ENCODE data around the gene NRXN3. TPM values are rescaled to one million over a fixed set of nuclear protein-coding genes. Genes with fewer than 3 reads are reported as not detected.

Gene NRXN3
- total and polyA plus RNA-seq, 4 donors, result 1.4 to 8.3 (median 4.4) TPM

DNA sequence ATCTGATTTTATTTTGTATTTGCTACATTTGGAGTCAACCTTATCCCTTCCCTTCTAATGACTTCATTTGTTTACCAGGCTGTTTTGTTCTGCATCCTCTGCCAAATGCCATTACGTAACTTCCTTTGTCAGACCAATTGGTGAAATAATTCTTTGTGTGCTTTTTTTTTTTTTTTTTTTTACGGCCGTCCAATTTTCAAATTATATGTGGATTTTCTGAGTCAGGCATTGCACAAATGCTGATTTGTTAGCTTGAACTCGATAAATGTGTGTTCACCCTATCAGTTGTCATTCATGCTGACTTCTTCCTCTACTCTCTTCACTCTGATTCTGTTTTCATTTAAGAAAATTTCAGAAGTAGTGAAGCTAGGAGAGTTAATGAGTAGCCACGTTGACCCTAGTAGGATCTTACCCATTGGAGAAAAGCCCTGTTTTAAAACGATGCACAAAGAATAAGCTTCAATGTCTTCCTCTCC lies 1654.9 kb downstream of the NRXN3 start:
- WGBS, 2 donors, result 44 to 62% methylated on average over 6 of the region's 6 CpGs
- Histone ChIP-seq H3K9me3 (ENCODE audit: control insufficient read depth in 4 of 4, insufficient read depth in 3 of 4, low read length in 3 of 4) (no peaks in the 10 kb centered on the region), H3K36me3 (ENCODE audit: control insufficient read depth in 4 of 4, insufficient read depth in 4 of 4, low read length in 4 of 4) (no peaks in the 10 kb centered on the region), H3K4me1 (ENCODE audit: control insufficient read depth in 5 of 5, insufficient read depth in 5 of 5, low read length in 5 of 5) (peaks cover 0 to 14% (median 0%) of the 10 kb centered on the region in 5 donors), H3K27ac (ENCODE audit: low read depth in 1 of 2, low read length in 1 of 2) (peak overlapping the region in 1 of 2 donors; percentile 45), H3K9ac (ENCODE audit: insufficient read depth in 1 of 2, low read length in 2 of 2) (no peak overlapping the region), H3K27me3 (ENCODE audit: control insufficient read depth in 3 of 3, insufficient read depth in 3 of 3, low read length in 2 of 3) (no peaks in the 10 kb centered on the region), H3K4me3 (no peak overlapping the region)
- DNase-seq (peak; percentile 32 to 93 (median 92)), ATAC-seq (ENCODE audit: insufficient read depth, low FRiP score) (no peak)
- TF ChIP-seq, protein P1, sequence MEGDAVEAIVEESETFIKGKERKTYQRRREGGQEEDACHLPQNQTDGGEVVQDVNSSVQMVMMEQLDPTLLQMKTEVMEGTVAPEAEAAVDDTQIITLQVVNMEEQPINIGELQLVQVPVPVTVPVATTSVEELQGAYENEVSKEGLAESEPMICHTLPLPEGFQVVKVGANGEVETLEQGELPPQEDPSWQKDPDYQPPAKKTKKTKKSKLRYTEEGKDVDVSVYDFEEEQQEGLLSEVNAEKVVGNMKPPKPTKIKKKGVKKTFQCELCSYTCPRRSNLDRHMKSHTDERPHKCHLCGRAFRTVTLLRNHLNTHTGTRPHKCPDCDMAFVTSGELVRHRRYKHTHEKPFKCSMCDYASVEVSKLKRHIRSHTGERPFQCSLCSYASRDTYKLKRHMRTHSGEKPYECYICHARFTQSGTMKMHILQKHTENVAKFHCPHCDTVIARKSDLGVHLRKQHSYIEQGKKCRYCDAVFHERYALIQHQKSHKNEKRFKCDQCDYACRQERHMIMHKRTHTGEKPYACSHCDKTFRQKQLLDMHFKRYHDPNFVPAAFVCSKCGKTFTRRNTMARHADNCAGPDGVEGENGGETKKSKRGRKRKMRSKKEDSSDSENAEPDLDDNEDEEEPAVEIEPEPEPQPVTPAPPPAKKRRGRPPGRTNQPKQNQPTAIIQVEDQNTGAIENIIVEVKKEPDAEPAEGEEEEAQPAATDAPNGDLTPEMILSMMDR (IDR thresholded peaks at IDR 0.05; ENCODE audit: control extremely low read depth, extremely low read depth), result no peak

DNA sequence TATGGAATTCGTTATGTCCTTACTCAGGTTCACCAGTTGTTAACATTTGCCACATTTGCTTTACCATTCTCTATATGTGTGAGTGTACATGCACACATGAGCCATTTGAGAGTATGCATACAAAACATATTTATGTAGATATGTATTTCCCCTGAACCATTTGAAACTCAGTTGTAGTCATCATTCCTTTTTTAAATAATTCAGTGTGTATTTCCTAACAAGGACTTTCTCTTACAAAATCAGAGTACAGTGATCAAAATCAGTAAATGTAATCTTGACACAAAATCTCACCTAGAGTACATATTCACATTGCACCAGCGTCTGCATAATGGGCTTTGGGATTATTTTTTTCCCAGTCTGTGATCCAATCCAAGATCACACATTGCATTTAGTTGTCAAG lies 1656.2 kb downstream of the NRXN3 start:
- Histone ChIP-seq H3K9ac (ENCODE audit: insufficient read depth in 1 of 2, low read length in 2 of 2) (no peak overlapping the region), H3K27me3 (ENCODE audit: control insufficient read depth in 3 of 3, insufficient read depth in 3 of 3, low read length in 2 of 3) (no peaks in the 10 kb centered on the region), H3K4me3 (no peak overlapping the region), H3K36me3 (ENCODE audit: control insufficient read depth in 4 of 4, insufficient read depth in 4 of 4, low read length in 4 of 4) (no peaks in the 10 kb centered on the region), H3K9me3 (ENCODE audit: control insufficient read depth in 4 of 4, insufficient read depth in 3 of 4, low read length in 3 of 4) (no peaks in the 10 kb centered on the region), H3K27ac (ENCODE audit: low read depth in 1 of 2, low read length in 1 of 2) (no peak overlapping the region), H3K4me1 (ENCODE audit: control insufficient read depth in 5 of 5, insufficient read depth in 5 of 5, low read length in 5 of 5) (peaks cover 0 to 15% (median 3%) of the 10 kb centered on the region in 5 donors)
- TF ChIP-seq, protein P1 (IDR thresholded peaks at IDR 0.05; ENCODE audit: control extremely low read depth, extremely low read depth), result no peak
- no peak for DNase-seq
- 86 to 87% methylated on average over 2 of the region's 2 CpGs for WGBS, 2 donors
- no peak for ATAC-seq (ENCODE audit: insufficient read depth, low FRiP score)

DNA sequence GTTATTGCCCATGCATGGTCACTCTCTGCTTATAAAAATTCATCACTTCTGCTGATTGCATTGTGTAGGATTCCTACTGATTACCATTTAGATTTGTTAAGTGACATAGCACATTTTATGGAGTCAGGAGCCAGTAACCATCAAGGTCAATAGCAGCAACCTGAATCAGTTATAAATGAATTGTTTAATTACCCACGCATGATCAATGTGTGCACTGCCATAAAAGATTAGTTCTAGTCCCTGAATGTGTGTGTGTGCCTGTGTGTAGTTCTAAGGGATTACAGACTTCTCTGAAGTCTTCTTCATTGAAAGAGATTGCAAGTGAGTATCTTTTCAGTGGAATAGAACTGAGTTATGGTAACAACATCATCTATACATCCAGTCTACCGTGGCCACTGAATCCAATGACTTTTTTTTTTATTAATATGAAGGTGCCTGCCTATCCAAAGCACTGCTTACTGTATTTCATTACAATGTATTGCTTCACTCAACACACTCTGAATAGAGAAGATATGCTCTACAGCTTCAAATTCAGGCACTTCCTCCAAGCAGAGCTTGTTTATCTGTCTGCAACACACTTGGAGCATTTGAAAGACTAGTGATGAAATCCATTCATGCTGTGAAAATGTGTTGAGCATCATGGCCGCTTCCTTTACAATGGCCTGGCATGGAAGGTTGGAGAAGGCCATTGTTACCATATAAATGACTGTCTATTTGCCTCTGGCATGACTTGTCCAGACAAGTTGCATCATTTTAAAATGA lies 1659.4 kb downstream of the NRXN3 start:
- H3K4me3 ChIP-seq, result no peak overlapping the region
- no peak overlapping the region for H3K27ac ChIP-seq (ENCODE audit: low read depth in 1 of 2, low read length in 1 of 2)
- H3K9ac ChIP-seq (ENCODE audit: insufficient read depth in 1 of 2, low read length in 2 of 2), result no peak overlapping the region
- H3K4me1 ChIP-seq (ENCODE audit: control insufficient read depth in 5 of 5, insufficient read depth in 5 of 5, low read length in 5 of 5), result peaks cover 0 to 20% (median 3%) of the 10 kb centered on the region in 5 donors
- DNase-seq (peak in 1 of 3 donors; percentile 30), ATAC-seq (ENCODE audit: insufficient read depth, low FRiP score) (no peak)
- H3K9me3 ChIP-seq (ENCODE audit: control insufficient read depth in 4 of 4, insufficient read depth in 3 of 4, low read length in 3 of 4), result no peaks in the 10 kb centered on the region
- 87 to 92% methylated on average over 3 of the region's 3 CpGs for whole genome bisulfite sequencing, 2 donors
- H3K36me3 ChIP-seq (ENCODE audit: control insufficient read depth in 4 of 4, insufficient read depth in 4 of 4, low read length in 4 of 4), result no peaks in the 10 kb centered on the region
- TF ChIP-seq, protein P1 (IDR thresholded peaks at IDR 0.05; ENCODE audit: control extremely low read depth, extremely low read depth), result no peak
- H3K27me3 ChIP-seq (ENCODE audit: control insufficient read depth in 3 of 3, insufficient read depth in 3 of 3, low read length in 2 of 3), result no peaks in the 10 kb centered on the region

Data from lung (tissue), 12 donors.